ENCODE data around the gene ZNF407.

The ZNF407 gene

GRCh38 chr18:75107196-75107930, 509.7 kb downstream of the ZNF407 start:
- POLR2A ChIA-PET, result no interaction called here
- no peak for DNase-seq
- no peaks in the 10 kb centered on the region for H3K36me3 ChIP-seq (ENCODE audit: control insufficient read depth in 4 of 4, insufficient read depth in 4 of 4, low read length in 3 of 4)

GRCh38 chr18:75107931-75108276, 510.2 kb downstream of the ZNF407 start:
- DNase-seq, result no peak
- Histone ChIP-seq H3K4me1 (ENCODE audit: control extremely low read depth in 1 of 4, control insufficient read depth in 4 of 4, insufficient read depth in 4 of 4, low read length in 3 of 4) (no peaks in the 10 kb centered on the region), H3K9me3 (ENCODE audit: control extremely low read depth in 1 of 5, control insufficient read depth in 4 of 5, insufficient read depth in 2 of 5, low read depth in 1 of 5, low read length in 4 of 5) (no peaks in the 10 kb centered on the region), H3K36me3 (ENCODE audit: control insufficient read depth in 4 of 4, insufficient read depth in 4 of 4, low read length in 3 of 4) (no peaks in the 10 kb centered on the region), H3K27me3 (replicated peaks in 2 of 5; ENCODE audit: control insufficient read depth in 4 of 5, insufficient read depth in 5 of 5, low read length in 4 of 5) (no peaks in the 10 kb centered on the region), H3K4me3 (ENCODE audit: control insufficient read depth in 1 of 7, extremely low read depth in 1 of 7, insufficient read depth in 4 of 7, low read depth in 2 of 7, low read length in 6 of 7) (no peak overlapping the region), H3K27ac (ENCODE audit: insufficient read depth in 1 of 2, low read depth in 1 of 2, low read length in 2 of 2, poor library complexity in 1 of 2, severe bottlenecking in 2 of 2) (no peak overlapping the region)
- POLR2A ChIA-PET, result no interaction called here
- CTCF ChIA-PET, result no interaction called here
- 87% methylated on average over 8 of the region's 8 CpGs for WGBS (ENCODE audit: insufficient coverage)

More at GRCh38 chr18:75107196-75107930, 509.7 kb downstream of the ZNF407 start:
- Histone ChIP-seq H3K4me3 (ENCODE audit: control insufficient read depth in 1 of 7, extremely low read depth in 1 of 7, insufficient read depth in 4 of 7, low read depth in 2 of 7, low read length in 6 of 7) (no peak overlapping the region), H3K9me3 (ENCODE audit: control extremely low read depth in 1 of 5, control insufficient read depth in 4 of 5, insufficient read depth in 2 of 5, low read depth in 1 of 5, low read length in 4 of 5) (no peaks in the 10 kb centered on the region), H3K4me1 (ENCODE audit: control extremely low read depth in 1 of 4, control insufficient read depth in 4 of 4, insufficient read depth in 4 of 4, low read length in 3 of 4) (no peaks in the 10 kb centered on the region), H3K27me3 (replicated peaks in 2 of 5; ENCODE audit: control insufficient read depth in 4 of 5, insufficient read depth in 5 of 5, low read length in 4 of 5) (no peaks in the 10 kb centered on the region), H3K27ac (ENCODE audit: insufficient read depth in 1 of 2, low read depth in 1 of 2, low read length in 2 of 2, poor library complexity in 1 of 2, severe bottlenecking in 2 of 2) (no peak overlapping the region)
- 88% methylated on average over 14 of the region's 19 CpGs for WGBS (ENCODE audit: insufficient coverage)
- CTCF ChIA-PET, result no interaction called here

GRCh38 chr18:75108579-75109318, 511.1 kb downstream of the ZNF407 start:
- Histone ChIP-seq H3K9me3 (ENCODE audit: control extremely low read depth in 1 of 5, control insufficient read depth in 4 of 5, insufficient read depth in 2 of 5, low read depth in 1 of 5, low read length in 4 of 5) (no peaks in the 10 kb centered on the region), H3K27me3 (replicated peaks in 2 of 5; ENCODE audit: control insufficient read depth in 4 of 5, insufficient read depth in 5 of 5, low read length in 4 of 5) (no peaks in the 10 kb centered on the region), H3K36me3 (ENCODE audit: control insufficient read depth in 4 of 4, insufficient read depth in 4 of 4, low read length in 3 of 4) (no peaks in the 10 kb centered on the region), H3K4me3 (ENCODE audit: control insufficient read depth in 1 of 7, extremely low read depth in 1 of 7, insufficient read depth in 4 of 7, low read depth in 2 of 7, low read length in 6 of 7) (no peak overlapping the region), H3K27ac (ENCODE audit: insufficient read depth in 1 of 2, low read depth in 1 of 2, low read length in 2 of 2, poor library complexity in 1 of 2, severe bottlenecking in 2 of 2) (no peak overlapping the region), H3K4me1 (ENCODE audit: control extremely low read depth in 1 of 4, control insufficient read depth in 4 of 4, insufficient read depth in 4 of 4, low read length in 3 of 4) (no peaks in the 10 kb centered on the region)
- WGBS (ENCODE audit: insufficient coverage), result 95% methylated on average over 13 of the region's 20 CpGs
- DNase-seq, result no peak
- POLR2A ChIA-PET, result no interaction called here
- CTCF ChIA-PET, result no interaction called here

GRCh38 chr18:75109319-75109691, 511.6 kb downstream of the ZNF407 start:
- H3K27me3 ChIP-seq (replicated peaks in 2 of 5; ENCODE audit: control insufficient read depth in 4 of 5, insufficient read depth in 5 of 5, low read length in 4 of 5), result no peaks in the 10 kb centered on the region
- DNase-seq, result no peak
- no peaks in the 10 kb centered on the region for H3K9me3 ChIP-seq (ENCODE audit: control extremely low read depth in 1 of 5, control insufficient read depth in 4 of 5, insufficient read depth in 2 of 5, low read depth in 1 of 5, low read length in 4 of 5)
- no peak overlapping the region for H3K27ac ChIP-seq (ENCODE audit: insufficient read depth in 1 of 2, low read depth in 1 of 2, low read length in 2 of 2, poor library complexity in 1 of 2, severe bottlenecking in 2 of 2)
- WGBS (ENCODE audit: insufficient coverage), result 94% methylated on average over 6 of the region's 7 CpGs
- H3K4me1 ChIP-seq (ENCODE audit: control extremely low read depth in 1 of 4, control insufficient read depth in 4 of 4, insufficient read depth in 4 of 4, low read length in 3 of 4), result no peaks in the 10 kb centered on the region
- POLR2A ChIA-PET, result no interaction called here
- H3K4me3 ChIP-seq (ENCODE audit: control insufficient read depth in 1 of 7, extremely low read depth in 1 of 7, insufficient read depth in 4 of 7, low read depth in 2 of 7, low read length in 6 of 7), result no peak overlapping the region
- CTCF ChIA-PET, result no interaction called here
- H3K36me3 ChIP-seq (ENCODE audit: control insufficient read depth in 4 of 4, insufficient read depth in 4 of 4, low read length in 3 of 4), result no peaks in the 10 kb centered on the region

- H3K4me1 ChIP-seq (ENCODE audit: control extremely low read depth in 1 of 4, control insufficient read depth in 4 of 4, insufficient read depth in 4 of 4, low read length in 3 of 4), result no peaks in the 10 kb centered on the region
- CTCF ChIA-PET, result no interaction called here
- no peaks in the 10 kb centered on the region for H3K36me3 ChIP-seq (ENCODE audit: control insufficient read depth in 4 of 4, insufficient read depth in 4 of 4, low read length in 3 of 4)
- 100% methylated on average over 3 of the region's 10 CpGs for whole genome bisulfite sequencing (ENCODE audit: insufficient coverage)
- no peaks in the 10 kb centered on the region for H3K9me3 ChIP-seq (ENCODE audit: control extremely low read depth in 1 of 5, control insufficient read depth in 4 of 5, insufficient read depth in 2 of 5, low read depth in 1 of 5, low read length in 4 of 5)
- DNase-seq, result no peak
- H3K27ac ChIP-seq (ENCODE audit: insufficient read depth in 1 of 2, low read depth in 1 of 2, low read length in 2 of 2, poor library complexity in 1 of 2, severe bottlenecking in 2 of 2), result no peak overlapping the region
- no peak overlapping the region for H3K4me3 ChIP-seq (ENCODE audit: control insufficient read depth in 1 of 7, extremely low read depth in 1 of 7, insufficient read depth in 4 of 7, low read depth in 2 of 7, low read length in 6 of 7)
- POLR2A ChIA-PET, result no interaction called here
- H3K27me3 ChIP-seq (replicated peaks in 2 of 5; ENCODE audit: control insufficient read depth in 4 of 5, insufficient read depth in 5 of 5, low read length in 4 of 5), result no peaks in the 10 kb centered on the region
These were observed 512.1 kb downstream of the ZNF407 start for GRCh38 chr18:75109819-75110218.

DNA sequence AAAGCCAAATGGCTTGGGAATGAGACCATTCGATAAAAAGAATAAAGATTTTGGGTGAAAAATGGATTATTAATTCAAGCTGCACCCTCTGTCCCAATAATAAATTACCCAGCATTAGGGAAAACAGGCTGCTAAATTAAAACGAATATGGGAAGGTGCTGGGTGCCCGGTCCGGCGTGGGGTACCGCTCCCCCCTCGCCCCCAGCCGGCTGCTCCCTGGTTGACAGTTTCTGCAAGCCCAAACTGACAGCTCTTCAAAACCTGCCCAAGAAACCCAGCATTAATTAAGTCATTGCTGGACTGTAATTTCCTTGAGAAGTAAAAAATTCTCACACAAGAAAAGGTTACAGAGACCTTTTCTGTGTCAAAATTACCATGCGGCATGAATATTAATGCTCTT, 512.6 kb downstream of the ZNF407 start:
- no peak overlapping the region for H3K27ac ChIP-seq (ENCODE audit: insufficient read depth in 1 of 2, low read depth in 1 of 2, low read length in 2 of 2, poor library complexity in 1 of 2, severe bottlenecking in 2 of 2)
- H3K9me3 ChIP-seq (ENCODE audit: control extremely low read depth in 1 of 5, control insufficient read depth in 4 of 5, insufficient read depth in 2 of 5, low read depth in 1 of 5, low read length in 4 of 5), result no peaks in the 10 kb centered on the region
- CTCF ChIA-PET, result no interaction called here
- POLR2A ChIA-PET, result no interaction called here
- WGBS (ENCODE audit: insufficient coverage), result 99% methylated on average over 8 of the region's 9 CpGs
- no peak overlapping the region for H3K4me3 ChIP-seq (ENCODE audit: control insufficient read depth in 1 of 7, extremely low read depth in 1 of 7, insufficient read depth in 4 of 7, low read depth in 2 of 7, low read length in 6 of 7)
- no peaks in the 10 kb centered on the region for H3K27me3 ChIP-seq (replicated peaks in 2 of 5; ENCODE audit: control insufficient read depth in 4 of 5, insufficient read depth in 5 of 5, low read length in 4 of 5)
- H3K4me1 ChIP-seq (ENCODE audit: control extremely low read depth in 1 of 4, control insufficient read depth in 4 of 4, insufficient read depth in 4 of 4, low read length in 3 of 4), result no peaks in the 10 kb centered on the region
- no peaks in the 10 kb centered on the region for H3K36me3 ChIP-seq (ENCODE audit: control insufficient read depth in 4 of 4, insufficient read depth in 4 of 4, low read length in 3 of 4)
- DNase-seq, result no peak

GRCh38 chr18:75110846-75111415, 513.3 kb downstream of the ZNF407 start:
- CTCF ChIA-PET, result no interaction called here
- Histone ChIP-seq H3K4me1 (ENCODE audit: control extremely low read depth in 1 of 4, control insufficient read depth in 4 of 4, insufficient read depth in 4 of 4, low read length in 3 of 4) (no peaks in the 10 kb centered on the region), H3K27me3 (replicated peaks in 2 of 5; ENCODE audit: control insufficient read depth in 4 of 5, insufficient read depth in 5 of 5, low read length in 4 of 5) (no peaks in the 10 kb centered on the region), H3K9me3 (ENCODE audit: control extremely low read depth in 1 of 5, control insufficient read depth in 4 of 5, insufficient read depth in 2 of 5, low read depth in 1 of 5, low read length in 4 of 5) (peaks cover 0 to 2% (median 0%) of the 10 kb centered on the region in 5 experiments), H3K36me3 (ENCODE audit: control insufficient read depth in 4 of 4, insufficient read depth in 4 of 4, low read length in 3 of 4) (no peaks in the 10 kb centered on the region), H3K4me3 (ENCODE audit: control insufficient read depth in 1 of 7, extremely low read depth in 1 of 7, insufficient read depth in 4 of 7, low read depth in 2 of 7, low read length in 6 of 7) (no peak overlapping the region), H3K27ac (ENCODE audit: insufficient read depth in 1 of 2, low read depth in 1 of 2, low read length in 2 of 2, poor library complexity in 1 of 2, severe bottlenecking in 2 of 2) (no peak overlapping the region)
- no peak for DNase-seq
- 97% methylated on average over 10 of the region's 12 CpGs for WGBS (ENCODE audit: insufficient coverage)
- POLR2A ChIA-PET, result no interaction called here
